Esophagus squamous epithelium (tissue), 4 donors: ENCODE measurements around the gene COPG2.

ENCODE experiments used
- POLR2A ChIP-seq, 4 donors: fragments of 450-650 bp; IDR thresholded peaks; one replicate each; pipeline ENCODE4 v1.6.1; 2017; ENCODE audit warnings: antibody characterized with exemption in 4 of 4, mild to moderate bottlenecking in 4 of 4, moderate library complexity in 3 of 4
- TF ChIP-seq, protein P1 (sequence below), 6 experiments: fragments of 450-650 bp in 4 of 6; fragments of 200-600 bp in 2 of 6; sonication (generic) in 2 of 6; IDR thresholded peaks; one replicate each; pipeline ENCODE4 v1.5.1; 2016 to 2019; ENCODE audit warnings: antibody characterized with exemption in 6 of 6, mild to moderate bottlenecking in 4 of 6, moderate library complexity in 4 of 6

DNA sequence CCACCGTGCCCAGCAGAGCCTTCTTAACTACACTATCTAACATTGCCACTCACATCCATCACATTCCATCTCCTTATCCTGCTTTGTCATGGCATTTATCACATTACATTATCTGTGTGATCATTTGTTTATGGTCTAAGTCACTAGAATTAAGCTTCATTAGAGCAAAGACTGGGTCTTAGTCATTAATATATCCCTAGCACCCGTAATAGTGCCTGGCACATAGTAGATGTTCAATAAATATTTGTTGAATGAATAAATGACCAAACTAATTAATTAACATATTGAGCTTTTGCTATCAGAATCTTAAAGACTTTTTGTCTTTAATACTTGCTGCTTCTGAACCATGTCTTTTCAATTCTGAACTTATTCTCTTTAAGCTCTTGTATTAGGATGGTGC, 5.9 kb upstream of the COPG2 start:
- TF ChIP-seq, protein P1, sequence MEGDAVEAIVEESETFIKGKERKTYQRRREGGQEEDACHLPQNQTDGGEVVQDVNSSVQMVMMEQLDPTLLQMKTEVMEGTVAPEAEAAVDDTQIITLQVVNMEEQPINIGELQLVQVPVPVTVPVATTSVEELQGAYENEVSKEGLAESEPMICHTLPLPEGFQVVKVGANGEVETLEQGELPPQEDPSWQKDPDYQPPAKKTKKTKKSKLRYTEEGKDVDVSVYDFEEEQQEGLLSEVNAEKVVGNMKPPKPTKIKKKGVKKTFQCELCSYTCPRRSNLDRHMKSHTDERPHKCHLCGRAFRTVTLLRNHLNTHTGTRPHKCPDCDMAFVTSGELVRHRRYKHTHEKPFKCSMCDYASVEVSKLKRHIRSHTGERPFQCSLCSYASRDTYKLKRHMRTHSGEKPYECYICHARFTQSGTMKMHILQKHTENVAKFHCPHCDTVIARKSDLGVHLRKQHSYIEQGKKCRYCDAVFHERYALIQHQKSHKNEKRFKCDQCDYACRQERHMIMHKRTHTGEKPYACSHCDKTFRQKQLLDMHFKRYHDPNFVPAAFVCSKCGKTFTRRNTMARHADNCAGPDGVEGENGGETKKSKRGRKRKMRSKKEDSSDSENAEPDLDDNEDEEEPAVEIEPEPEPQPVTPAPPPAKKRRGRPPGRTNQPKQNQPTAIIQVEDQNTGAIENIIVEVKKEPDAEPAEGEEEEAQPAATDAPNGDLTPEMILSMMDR (IDR thresholded peaks at IDR 0.05): no peak
- no peak for TF ChIP-seq POLR2A (IDR thresholded peaks at IDR 0.05)
